HEK293 (cell line): ENCODE data around the gene COL9A1.

ENCODE experiments used
- SCRT1 ChIP-seq: fragments of 450-650 bp; formaldehyde crosslinking; IDR thresholded peaks from 2 replicates; pipeline ENCODE4 v1.5.1; 2016; ENCODE audit warnings: missing biosample characterization, missing genetic modification characterization, borderline replicate concordance
- ZBTB21 ChIP-seq: fragments of 450-650 bp; formaldehyde crosslinking; IDR thresholded peaks from 2 replicates; pipeline ENCODE4 v1.5.1; 2017; ENCODE audit warnings: missing biosample characterization, missing genetic modification characterization
- ZNF2 ChIP-seq: fragments of 450-650 bp; formaldehyde crosslinking; IDR thresholded peaks from 2 replicates; pipeline ENCODE4 v1.5.1; 2016; ENCODE audit warnings: missing biosample characterization, missing genetic modification characterization
- ZNF274 ChIP-seq, 2 experiments: fragments of 200-500 bp in 1 of 2; fragments of 450-650 bp in 1 of 2; sonication (Bioruptor generic) in 1 of 2; formaldehyde crosslinking in 1 of 2; IDR thresholded peaks; 2 replicates each; pipeline versions ENCODE4 v1.5.1 to v1.6.1; 2014 to 2016; ENCODE audit warnings: borderline replicate concordance in 1 of 2, inconsistent platforms in 1 of 2, low read length in 1 of 2, missing biosample characterization in 1 of 2, missing genetic modification characterization in 1 of 2
- ZNF585B ChIP-seq: fragments of 450-650 bp; formaldehyde crosslinking; IDR thresholded peaks from 2 replicates; pipeline ENCODE4 v1.5.1; 2016; ENCODE audit warnings: missing biosample characterization, missing genetic modification characterization
- TF ChIP-seq, protein P1 (sequence below): fragments of 450-650 bp; formaldehyde crosslinking; IDR thresholded peaks from 2 replicates; pipeline ENCODE4 v1.5.1; 2016; ENCODE audit warnings: missing biosample characterization, missing genetic modification characterization, low read depth
- TF ChIP-seq, protein P2 (sequence below): fragments of 450-650 bp; formaldehyde crosslinking; IDR thresholded peaks from 2 replicates; pipeline ENCODE4 v1.5.1; 2016; ENCODE audit warnings: missing biosample characterization, missing genetic modification characterization
- TF ChIP-seq, protein P3 (sequence below): fragments of 450-650 bp; IDR thresholded peaks from 2 replicates; pipeline ENCODE4 v1.5.1; 2018; ENCODE audit warnings: missing biosample characterization, mild to moderate bottlenecking, missing genetic modification characterization
- TF ChIP-seq, protein P4 (sequence below): fragments of 450-650 bp; formaldehyde crosslinking; IDR thresholded peaks from 2 replicates; pipeline ENCODE4 v1.5.1; 2016; ENCODE audit warnings: missing biosample characterization, missing genetic modification characterization

DNA sequence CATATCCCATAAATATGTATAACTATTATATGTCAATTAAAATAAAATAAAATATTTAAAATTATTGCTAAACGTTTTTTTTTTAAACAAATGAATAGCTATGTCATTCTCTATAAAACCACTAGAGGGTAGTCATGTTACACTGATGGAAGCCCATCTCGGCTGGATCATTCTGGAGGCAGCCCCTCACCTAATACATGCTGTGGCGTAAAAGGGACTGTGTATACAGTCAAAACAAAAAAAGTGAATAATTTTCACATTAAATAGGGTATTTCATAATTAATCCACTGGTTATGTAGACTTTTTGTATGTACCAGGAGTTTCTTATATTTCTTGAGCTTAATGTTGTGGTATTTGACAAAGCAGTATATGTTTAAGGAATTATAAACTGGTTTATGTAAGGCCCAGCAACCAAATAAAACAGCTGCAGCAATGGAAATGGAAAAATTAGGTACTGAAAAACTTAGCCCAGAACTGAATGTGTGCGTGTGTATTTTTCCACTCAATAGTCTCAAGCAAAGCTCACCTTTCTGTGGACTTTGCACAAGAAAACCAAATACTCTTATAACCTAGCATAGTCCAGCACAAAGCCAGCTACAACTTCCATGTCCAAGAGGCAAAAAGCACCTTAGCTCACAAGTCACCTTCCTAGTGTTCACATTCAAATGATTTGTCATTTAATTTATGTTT, 81.7 kb downstream of the COL9A1 start:
- TF ChIP-seq ZBTB21 (tag by site-specific recombination) (no peak), ZNF585B (tag by site-specific recombination) (no peak), SCRT1 (no peak), ZNF274 (IDR thresholded peaks at IDR 0.05; ENCODE audit: low read length) (no peak), ZNF274 (tag by site-specific recombination; IDR thresholded peaks at IDR 0.05; ENCODE audit: borderline replicate concordance) (no peak), ZNF2 (tag by site-specific recombination) (no peak)
- TF ChIP-seq, protein P1, sequence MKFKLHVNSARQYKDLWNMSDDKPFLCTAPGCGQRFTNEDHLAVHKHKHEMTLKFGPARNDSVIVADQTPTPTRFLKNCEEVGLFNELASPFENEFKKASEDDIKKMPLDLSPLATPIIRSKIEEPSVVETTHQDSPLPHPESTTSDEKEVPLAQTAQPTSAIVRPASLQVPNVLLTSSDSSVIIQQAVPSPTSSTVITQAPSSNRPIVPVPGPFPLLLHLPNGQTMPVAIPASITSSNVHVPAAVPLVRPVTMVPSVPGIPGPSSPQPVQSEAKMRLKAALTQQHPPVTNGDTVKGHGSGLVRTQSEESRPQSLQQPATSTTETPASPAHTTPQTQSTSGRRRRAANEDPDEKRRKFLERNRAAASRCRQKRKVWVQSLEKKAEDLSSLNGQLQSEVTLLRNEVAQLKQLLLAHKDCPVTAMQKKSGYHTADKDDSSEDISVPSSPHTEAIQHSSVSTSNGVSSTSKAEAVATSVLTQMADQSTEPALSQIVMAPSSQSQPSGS, result 0 out of 2 replicates have a peak, but pooled peaks have one; percentile 9
- TF ChIP-seq, protein P2, sequence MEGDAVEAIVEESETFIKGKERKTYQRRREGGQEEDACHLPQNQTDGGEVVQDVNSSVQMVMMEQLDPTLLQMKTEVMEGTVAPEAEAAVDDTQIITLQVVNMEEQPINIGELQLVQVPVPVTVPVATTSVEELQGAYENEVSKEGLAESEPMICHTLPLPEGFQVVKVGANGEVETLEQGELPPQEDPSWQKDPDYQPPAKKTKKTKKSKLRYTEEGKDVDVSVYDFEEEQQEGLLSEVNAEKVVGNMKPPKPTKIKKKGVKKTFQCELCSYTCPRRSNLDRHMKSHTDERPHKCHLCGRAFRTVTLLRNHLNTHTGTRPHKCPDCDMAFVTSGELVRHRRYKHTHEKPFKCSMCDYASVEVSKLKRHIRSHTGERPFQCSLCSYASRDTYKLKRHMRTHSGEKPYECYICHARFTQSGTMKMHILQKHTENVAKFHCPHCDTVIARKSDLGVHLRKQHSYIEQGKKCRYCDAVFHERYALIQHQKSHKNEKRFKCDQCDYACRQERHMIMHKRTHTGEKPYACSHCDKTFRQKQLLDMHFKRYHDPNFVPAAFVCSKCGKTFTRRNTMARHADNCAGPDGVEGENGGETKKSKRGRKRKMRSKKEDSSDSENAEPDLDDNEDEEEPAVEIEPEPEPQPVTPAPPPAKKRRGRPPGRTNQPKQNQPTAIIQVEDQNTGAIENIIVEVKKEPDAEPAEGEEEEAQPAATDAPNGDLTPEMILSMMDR (tag by site-specific recombination), result 0 out of 2 replicates have a peak, but pooled peaks have one; percentile 27
- TF ChIP-seq, protein P3, sequence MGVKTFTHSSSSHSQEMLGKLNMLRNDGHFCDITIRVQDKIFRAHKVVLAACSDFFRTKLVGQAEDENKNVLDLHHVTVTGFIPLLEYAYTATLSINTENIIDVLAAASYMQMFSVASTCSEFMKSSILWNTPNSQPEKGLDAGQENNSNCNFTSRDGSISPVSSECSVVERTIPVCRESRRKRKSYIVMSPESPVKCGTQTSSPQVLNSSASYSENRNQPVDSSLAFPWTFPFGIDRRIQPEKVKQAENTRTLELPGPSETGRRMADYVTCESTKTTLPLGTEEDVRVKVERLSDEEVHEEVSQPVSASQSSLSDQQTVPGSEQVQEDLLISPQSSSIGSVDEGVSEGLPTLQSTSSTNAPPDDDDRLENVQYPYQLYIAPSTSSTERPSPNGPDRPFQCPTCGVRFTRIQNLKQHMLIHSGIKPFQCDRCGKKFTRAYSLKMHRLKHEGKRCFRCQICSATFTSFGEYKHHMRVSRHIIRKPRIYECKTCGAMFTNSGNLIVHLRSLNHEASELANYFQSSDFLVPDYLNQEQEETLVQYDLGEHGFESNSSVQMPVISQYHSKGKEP (tag by site-specific recombination), result no peak
- TF ChIP-seq, protein P4, sequence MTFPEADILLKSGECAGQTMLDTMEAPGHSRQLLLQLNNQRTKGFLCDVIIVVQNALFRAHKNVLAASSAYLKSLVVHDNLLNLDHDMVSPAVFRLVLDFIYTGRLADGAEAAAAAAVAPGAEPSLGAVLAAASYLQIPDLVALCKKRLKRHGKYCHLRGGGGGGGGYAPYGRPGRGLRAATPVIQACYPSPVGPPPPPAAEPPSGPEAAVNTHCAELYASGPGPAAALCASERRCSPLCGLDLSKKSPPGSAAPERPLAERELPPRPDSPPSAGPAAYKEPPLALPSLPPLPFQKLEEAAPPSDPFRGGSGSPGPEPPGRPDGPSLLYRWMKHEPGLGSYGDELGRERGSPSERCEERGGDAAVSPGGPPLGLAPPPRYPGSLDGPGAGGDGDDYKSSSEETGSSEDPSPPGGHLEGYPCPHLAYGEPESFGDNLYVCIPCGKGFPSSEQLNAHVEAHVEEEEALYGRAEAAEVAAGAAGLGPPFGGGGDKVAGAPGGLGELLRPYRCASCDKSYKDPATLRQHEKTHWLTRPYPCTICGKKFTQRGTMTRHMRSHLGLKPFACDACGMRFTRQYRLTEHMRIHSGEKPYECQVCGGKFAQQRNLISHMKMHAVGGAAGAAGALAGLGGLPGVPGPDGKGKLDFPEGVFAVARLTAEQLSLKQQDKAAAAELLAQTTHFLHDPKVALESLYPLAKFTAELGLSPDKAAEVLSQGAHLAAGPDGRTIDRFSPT (tag by site-specific recombination), result no peak
